GM23338 (cell line): ENCODE results near the gene EML1.

Source experiments
- POLR2AphosphoS5 ChIP-seq: IDR thresholded peaks from 2 replicates; pipeline ENCODE4 v1.6.1; 2016; ENCODE audit warnings: antibody characterized with exemption, low read depth
- TF ChIP-seq, protein P1 (sequence below), 2 experiments: fragments of 200-600 bp in 1 of 2; sonication (generic) in 1 of 2; conservative IDR thresholded peaks; 2 replicates each; pipeline versions ENCODE4 v1.5.1 to v1.6.1; 2016 to 2017; ENCODE audit warnings: antibody characterized with exemption in 2 of 2, low read depth in 2 of 2, mild to moderate bottlenecking in 2 of 2, moderate library complexity in 1 of 2

GRCh38 chr14:99755629-99756603, 37.3 kb upstream of the EML1 start:
- TF ChIP-seq, protein P1, sequence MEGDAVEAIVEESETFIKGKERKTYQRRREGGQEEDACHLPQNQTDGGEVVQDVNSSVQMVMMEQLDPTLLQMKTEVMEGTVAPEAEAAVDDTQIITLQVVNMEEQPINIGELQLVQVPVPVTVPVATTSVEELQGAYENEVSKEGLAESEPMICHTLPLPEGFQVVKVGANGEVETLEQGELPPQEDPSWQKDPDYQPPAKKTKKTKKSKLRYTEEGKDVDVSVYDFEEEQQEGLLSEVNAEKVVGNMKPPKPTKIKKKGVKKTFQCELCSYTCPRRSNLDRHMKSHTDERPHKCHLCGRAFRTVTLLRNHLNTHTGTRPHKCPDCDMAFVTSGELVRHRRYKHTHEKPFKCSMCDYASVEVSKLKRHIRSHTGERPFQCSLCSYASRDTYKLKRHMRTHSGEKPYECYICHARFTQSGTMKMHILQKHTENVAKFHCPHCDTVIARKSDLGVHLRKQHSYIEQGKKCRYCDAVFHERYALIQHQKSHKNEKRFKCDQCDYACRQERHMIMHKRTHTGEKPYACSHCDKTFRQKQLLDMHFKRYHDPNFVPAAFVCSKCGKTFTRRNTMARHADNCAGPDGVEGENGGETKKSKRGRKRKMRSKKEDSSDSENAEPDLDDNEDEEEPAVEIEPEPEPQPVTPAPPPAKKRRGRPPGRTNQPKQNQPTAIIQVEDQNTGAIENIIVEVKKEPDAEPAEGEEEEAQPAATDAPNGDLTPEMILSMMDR (conservative IDR thresholded peaks at IDR 0.05; ENCODE audit: low read depth in 2 of 2) = no peak
- TF ChIP-seq POLR2AphosphoS5 = no peak
